Midbrain (tissue), 1 donor: ENCODE measurements around the gene CNTNAP4.

Experiments used
- DNase-seq: peaks from one replicate; lab custom pipeline; 2025; lab: John Stamatoyannopoulos, UW

The CNTNAP4 gene

DNA sequence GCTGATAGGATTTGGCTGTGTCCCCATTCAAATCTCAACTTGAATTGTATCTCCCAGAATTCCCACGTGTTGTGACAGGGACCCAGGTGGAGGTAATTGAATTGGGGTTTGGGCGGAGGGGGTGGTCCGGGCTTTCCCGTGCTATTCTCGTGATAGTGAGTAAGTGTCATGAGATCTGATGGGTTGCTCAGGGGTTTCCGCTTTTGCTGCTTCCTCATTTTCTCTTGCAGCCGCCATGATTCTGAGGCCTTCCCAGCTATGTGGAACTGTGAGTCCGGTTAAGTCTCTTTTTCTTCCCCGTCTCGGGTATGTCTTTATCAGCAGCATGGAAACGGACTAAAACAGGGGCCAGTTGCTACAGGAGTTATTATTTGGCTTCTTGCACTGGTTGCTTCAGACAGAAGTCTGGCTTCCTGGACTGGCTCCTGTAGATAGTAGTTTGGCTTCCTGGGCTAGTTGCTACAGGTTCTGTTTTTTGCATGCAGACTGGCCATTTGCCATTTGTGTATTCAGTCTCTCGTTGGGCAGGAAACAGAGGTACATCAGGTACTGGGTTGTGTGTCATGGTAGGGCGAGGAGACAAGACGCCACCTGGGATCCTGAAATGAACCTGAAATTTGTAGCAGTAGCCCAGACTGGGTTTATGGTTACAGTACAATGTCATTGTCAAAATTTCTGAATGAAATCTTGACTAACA is 32.6 kb downstream of the CNTNAP4 start:
- DNase-seq, result no peak

GRCh38 chr16:76311260-76311659 is 34.1 kb downstream of the CNTNAP4 start:
- DNase-seq, result no peak

DNA sequence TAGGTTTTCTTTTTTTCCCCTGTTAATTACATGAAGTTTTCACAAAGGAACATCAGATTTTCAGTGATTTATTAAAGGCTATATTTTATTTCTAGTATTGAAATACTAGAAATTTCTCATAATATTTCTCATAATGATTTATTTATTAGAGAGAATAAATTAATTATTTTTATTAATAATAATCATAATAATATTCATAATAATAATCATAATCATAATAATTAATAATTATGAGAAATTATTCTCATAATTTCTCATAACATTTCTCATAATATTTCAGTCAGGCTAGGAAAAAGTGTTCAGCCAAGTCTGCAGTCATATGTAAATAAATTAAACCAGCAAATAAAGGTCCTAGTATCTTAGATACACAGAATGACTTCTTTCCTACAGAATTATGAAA is 41.4 kb downstream of the CNTNAP4 start:
- no peak for DNase-seq

GRCh38 chr16:76329106-76329505 is 51.9 kb downstream of the CNTNAP4 start:
- DNase-seq, result no peak

- DNase-seq, result no peak
Measured at GRCh38 chr16:76335180-76335974, 58.2 kb downstream of the CNTNAP4 start.

DNA sequence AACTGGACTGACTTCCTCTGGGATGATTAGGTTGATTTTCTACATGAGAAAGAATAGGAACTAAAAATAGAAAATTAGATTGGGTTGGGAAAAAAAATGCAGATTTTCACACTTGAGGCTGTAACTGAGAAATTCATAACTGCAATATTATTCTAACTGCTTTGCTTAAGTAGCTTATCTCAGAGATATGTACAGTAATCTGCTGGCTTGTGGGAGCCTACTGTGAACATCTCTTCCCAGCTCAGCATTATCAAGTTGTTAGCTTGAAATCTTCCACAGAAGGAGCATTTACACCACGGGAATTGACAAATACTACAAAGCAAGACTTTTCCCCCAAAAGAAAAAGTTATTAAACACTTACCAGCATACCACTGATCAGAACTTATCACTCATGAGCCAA is 58.9 kb downstream of the CNTNAP4 start:
- no peak for DNase-seq

DNA sequence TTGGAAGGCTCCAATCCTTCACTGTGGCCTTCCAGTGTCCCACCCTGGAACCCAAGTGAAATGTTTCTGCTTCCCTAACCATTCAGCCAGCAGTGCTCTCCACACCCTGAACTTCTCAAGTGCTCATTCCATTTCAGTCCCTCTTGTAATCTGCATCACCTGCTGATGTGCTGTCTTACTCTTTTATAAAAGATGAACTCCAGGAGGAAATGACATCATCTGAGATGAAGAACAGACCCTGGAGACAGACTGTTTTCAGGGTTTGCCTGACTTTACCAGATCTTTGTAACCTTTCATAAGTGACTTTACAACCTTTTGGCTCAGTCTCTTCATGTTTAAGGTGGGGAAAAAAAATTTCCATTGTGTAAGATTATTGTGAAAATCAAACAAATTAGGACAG is 61.3 kb downstream of the CNTNAP4 start:
- DNase-seq, result no peak

DNA sequence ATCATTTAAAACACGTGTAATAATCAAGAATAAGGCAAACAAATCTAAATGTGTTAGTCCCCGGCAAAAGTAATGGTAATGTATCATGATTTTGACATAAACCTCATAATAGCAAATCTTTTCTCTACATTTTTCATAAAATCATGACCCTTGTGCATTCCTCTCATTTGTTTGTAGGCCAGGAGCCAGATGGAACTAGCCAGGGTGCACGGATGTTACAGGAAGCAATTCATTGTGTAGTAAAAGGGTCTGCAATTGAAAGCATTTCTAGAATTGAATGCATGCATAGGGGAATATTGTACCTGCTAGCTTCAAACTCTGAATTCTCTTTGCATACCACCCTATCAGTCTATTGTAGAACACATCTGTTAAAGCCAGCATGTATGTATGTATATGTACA is 66.6 kb downstream of the CNTNAP4 start:
- DNase-seq, result no peak

- DNase-seq, result no peak
Measured at GRCh38 chr16:76345163-76345661, 68.0 kb downstream of the CNTNAP4 start.

GRCh38 chr16:76346210-76346609 is 69.0 kb downstream of the CNTNAP4 start:
- DNase-seq, result no peak

DNA sequence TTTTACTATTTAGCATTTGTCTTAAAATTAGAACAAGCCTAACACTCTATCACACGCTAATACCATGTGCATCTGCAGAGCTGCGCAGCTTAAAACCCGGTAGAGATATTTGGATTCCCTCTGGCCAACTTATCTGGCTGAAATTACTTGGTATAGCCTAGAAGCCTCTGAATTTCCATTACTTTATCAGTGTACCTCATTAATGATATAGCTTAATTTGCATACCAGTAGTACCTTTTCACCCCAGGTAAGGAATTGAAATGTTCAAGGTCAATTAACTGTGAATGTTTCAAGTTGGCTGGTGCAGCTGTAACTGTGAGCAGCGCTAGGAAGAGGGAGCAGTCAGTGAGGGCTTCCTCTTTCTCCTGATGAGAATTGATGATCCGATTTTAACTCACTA is 74.2 kb downstream of the CNTNAP4 start:
- no peak for DNase-seq

DNA sequence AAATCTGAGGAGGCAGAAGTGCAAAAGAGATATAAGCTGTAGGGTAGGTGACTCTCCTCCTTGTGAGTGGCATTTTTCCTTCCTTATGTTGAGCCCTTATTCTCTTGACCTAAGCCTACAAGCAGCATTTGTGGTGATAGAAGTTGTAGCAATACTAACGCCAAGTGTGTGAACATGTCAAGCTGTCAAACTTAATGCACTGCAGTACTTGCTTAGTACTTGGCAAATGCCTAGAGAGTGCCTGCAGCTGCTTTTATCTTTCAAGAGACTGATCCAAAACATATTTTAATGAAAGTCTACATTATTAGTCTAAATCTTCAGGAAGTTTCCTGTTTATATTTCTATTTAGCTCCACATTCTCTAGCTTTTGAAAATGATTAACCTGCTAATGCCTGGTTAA is 83.2 kb downstream of the CNTNAP4 start:
- DNase-seq, result no peak

GRCh38 chr16:76370344-76370743 is 93.1 kb downstream of the CNTNAP4 start:
- no peak for DNase-seq

GRCh38 chr16:76371441-76371840 is 94.2 kb downstream of the CNTNAP4 start:
- DNase-seq, result no peak

GRCh38 chr16:76373998-76374397 is 96.8 kb downstream of the CNTNAP4 start:
- no peak for DNase-seq

DNA sequence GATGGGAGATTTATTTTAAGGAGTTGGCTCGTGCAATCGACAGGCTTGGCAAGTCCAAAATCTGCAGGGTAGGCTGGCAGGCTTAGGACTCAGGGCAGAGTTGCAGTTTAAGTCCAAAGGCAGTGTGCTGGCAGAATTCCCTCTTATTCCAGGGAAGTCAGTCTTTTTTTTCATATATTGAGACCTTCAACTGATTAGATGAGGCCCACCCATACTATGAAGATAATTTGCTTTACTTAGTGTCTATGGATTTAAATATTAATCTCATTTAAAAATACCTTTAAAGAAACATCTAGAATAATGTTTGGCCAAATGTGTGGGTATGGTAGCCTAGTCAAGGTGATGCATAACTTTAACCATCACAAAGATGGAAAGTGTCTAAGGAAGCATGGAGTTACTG is 99.8 kb downstream of the CNTNAP4 start:
- no peak for DNase-seq

DNA sequence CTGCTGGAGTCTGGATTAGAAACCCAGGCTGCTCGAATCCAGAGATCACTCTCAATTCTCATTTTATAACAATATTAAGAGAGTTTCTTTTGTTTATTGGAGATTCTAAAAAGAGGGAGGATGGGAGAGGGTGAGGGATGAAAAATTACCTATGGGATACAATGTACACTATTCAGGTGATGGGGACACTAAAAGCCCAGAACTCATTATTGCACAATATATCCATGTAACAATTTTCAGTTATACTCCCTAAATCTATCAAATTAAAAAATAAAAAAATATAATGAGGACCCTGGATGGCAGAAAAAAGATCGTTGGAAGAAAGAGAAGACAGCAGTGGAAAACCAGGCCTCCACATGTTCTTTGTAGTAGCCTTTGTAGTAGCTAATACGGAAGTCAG is 100.8 kb downstream of the CNTNAP4 start:
- DNase-seq, result no peak

DNA sequence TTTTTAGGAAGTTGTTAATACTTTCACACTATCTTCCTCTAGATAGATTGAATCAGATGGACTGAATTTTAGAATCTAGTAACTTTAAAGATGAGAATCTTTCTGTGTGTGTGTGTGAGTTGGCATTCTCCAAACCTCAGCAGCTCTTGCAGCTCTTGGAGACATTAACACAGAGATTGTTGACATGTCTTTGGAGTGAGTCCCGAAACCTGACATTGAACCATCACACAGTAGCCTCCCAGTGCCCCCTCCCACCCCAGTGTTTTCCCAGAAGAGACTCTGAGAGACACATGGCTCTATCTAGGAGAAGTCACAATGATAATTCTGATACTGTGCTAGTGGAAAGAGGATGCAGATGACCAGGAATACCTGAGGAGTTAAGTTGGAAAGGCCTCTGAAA is 103.9 kb downstream of the CNTNAP4 start:
- DNase-seq, result no peak

GRCh38 chr16:76385601-76386230 is 108.5 kb downstream of the CNTNAP4 start:
- DNase-seq, result no peak

- DNase-seq, result no peak
Measured at GRCh38 chr16:76386784-76387183, 109.6 kb downstream of the CNTNAP4 start.

- DNase-seq, result no peak
Measured at GRCh38 chr16:76387994-76388393, 110.8 kb downstream of the CNTNAP4 start.

GRCh38 chr16:76389126-76389525 is 111.9 kb downstream of the CNTNAP4 start:
- DNase-seq, result no peak

GRCh38 chr16:76390476-76390875 is 113.3 kb downstream of the CNTNAP4 start:
- no peak for DNase-seq
